ENCODE data around the gene PLXDC2. TPM values are rescaled to one million over a fixed set of nuclear protein-coding genes. Genes with fewer than 3 reads are reported as not detected.
A peak's percentile ranks its signal among the peaks of the same experiment; 100 is the strongest.

Gene PLXDC2
- total and polyA plus RNA-seq, 2 donors (not counting 1 experiment from before 2014, with no cell fraction given) = 4.2 to 5.1 TPM

DNA sequence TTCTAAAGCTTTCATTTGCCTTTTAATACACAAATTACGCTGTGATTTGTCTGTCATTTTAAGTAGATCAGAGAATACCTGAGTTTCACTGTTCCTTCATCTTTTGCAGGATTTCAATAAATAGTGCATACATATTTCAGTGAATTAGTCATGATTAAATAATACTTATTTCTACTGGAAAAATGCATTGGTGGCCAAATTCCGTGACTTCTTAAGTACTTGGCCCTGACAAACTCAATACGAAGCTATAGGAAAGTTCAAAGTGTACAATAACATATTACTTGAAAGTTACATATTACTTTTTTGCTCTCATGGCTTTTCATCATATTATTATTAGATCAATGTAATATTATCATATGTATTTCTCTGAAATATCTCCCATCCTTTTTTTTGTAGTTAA lies 16.1 kb upstream of the PLXDC2 start:
- Histone ChIP-seq H3K9ac (ENCODE audit: insufficient read depth, low read length) (no peak overlapping the region), H3K79me2 (ENCODE audit: control insufficient read depth, insufficient read depth, low read length) (no peaks in the 10 kb centered on the region), H3K4me1 (ENCODE audit: control insufficient read depth, extremely low read depth, insufficient read depth, low read length) (no peaks in the 10 kb centered on the region), H3K9me3 (ENCODE audit: control insufficient read depth, insufficient read depth, low read depth, low read length) (no peaks in the 10 kb centered on the region), H3K27me3 (ENCODE audit: control insufficient read depth, insufficient read depth, low read length) (no peaks in the 10 kb centered on the region), H4K20me1 (ENCODE audit: control insufficient read depth, extremely low read depth, insufficient read depth, low read length) (no peaks in the 10 kb centered on the region), H2AFZ (ENCODE audit: low read length) (no peak overlapping the region), H3K36me3 (ENCODE audit: control insufficient read depth, insufficient read depth, low read length) (no peaks in the 10 kb centered on the region), H3K4me2 (ENCODE audit: extremely low read depth, insufficient read depth, low read length) (no peak overlapping the region), H3K27ac (ENCODE audit: insufficient read depth, low read length) (no peak overlapping the region), H3K4me3 (replicated peaks in 1 of 4; ENCODE audit: control extremely low read depth in 1 of 4, insufficient read depth in 1 of 4, low read depth in 3 of 4, low read length in 4 of 4) (no peak overlapping the region)
- TF ChIP-seq EZH2 (IDR thresholded peaks at IDR 0.05; ENCODE audit: low read length, missing control alignments) (no peak), CTCF (conservative IDR thresholded peaks at IDR 0.05 in 1 of 2, IDR thresholded peaks at IDR 0.05 in 1 of 2; ENCODE audit: low read depth in 1 of 2, low read length in 2 of 2) (no peak)
- peak in 1 of 2 donors; percentile 7 for DNase-seq (ENCODE audit: low read depth in 2 of 2)

- TF ChIP-seq CTCF (conservative IDR thresholded peaks at IDR 0.05 in 1 of 2, IDR thresholded peaks at IDR 0.05 in 1 of 2; ENCODE audit: low read depth in 1 of 2, low read length in 2 of 2) (no peak), EZH2 (IDR thresholded peaks at IDR 0.05; ENCODE audit: low read length, missing control alignments) (no peak)
- Histone ChIP-seq H3K4me2 (ENCODE audit: extremely low read depth, insufficient read depth, low read length) (no peak overlapping the region), H3K9ac (ENCODE audit: insufficient read depth, low read length) (no peak overlapping the region), H2AFZ (ENCODE audit: low read length) (no peak overlapping the region), H4K20me1 (ENCODE audit: control insufficient read depth, extremely low read depth, insufficient read depth, low read length) (no peaks in the 10 kb centered on the region), H3K9me3 (ENCODE audit: control insufficient read depth, insufficient read depth, low read depth, low read length) (no peaks in the 10 kb centered on the region), H3K36me3 (ENCODE audit: control insufficient read depth, insufficient read depth, low read length) (no peaks in the 10 kb centered on the region), H3K27me3 (ENCODE audit: control insufficient read depth, insufficient read depth, low read length) (no peaks in the 10 kb centered on the region), H3K4me1 (ENCODE audit: control insufficient read depth, extremely low read depth, insufficient read depth, low read length) (no peaks in the 10 kb centered on the region), H3K79me2 (ENCODE audit: control insufficient read depth, insufficient read depth, low read length) (no peaks in the 10 kb centered on the region), H3K4me3 (replicated peaks in 1 of 4; ENCODE audit: control extremely low read depth in 1 of 4, insufficient read depth in 1 of 4, low read depth in 3 of 4, low read length in 4 of 4) (no peak overlapping the region), H3K27ac (ENCODE audit: insufficient read depth, low read length) (no peak overlapping the region)
- DNase-seq (ENCODE audit: low read depth in 2 of 2) = no peak
Measured at GRCh38 chr10:19801369-19801768, 14.9 kb upstream of the PLXDC2 start.

DNA sequence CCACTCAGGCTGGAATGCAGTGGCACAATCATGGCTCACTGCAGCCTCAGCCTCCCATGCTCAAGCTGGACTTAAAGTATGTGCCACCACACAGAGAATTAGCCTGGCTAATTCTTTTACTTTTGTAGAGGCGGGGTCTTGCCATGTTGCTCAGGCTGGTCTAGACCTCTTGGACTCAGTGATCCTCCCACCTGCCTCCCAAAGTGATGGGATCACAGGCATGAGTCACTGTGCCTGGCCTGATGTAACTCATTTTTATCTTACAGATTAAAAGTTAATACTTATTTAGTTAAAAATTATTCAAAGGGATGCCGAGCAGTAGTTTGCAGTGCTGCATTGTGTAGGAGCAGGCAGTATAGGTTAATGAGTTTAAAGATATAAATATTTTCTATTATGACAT lies 12.6 kb upstream of the PLXDC2 start:
- H4K20me1 ChIP-seq (ENCODE audit: control insufficient read depth, extremely low read depth, insufficient read depth, low read length) = no peaks in the 10 kb centered on the region
- H3K9me3 ChIP-seq (ENCODE audit: control insufficient read depth, insufficient read depth, low read depth, low read length) = no peaks in the 10 kb centered on the region
- H3K4me2 ChIP-seq (ENCODE audit: extremely low read depth, insufficient read depth, low read length) = no peak overlapping the region
- H3K79me2 ChIP-seq (ENCODE audit: control insufficient read depth, insufficient read depth, low read length) = no peaks in the 10 kb centered on the region
- no peaks in the 10 kb centered on the region for H3K36me3 ChIP-seq (ENCODE audit: control insufficient read depth, insufficient read depth, low read length)
- TF ChIP-seq CTCF (conservative IDR thresholded peaks at IDR 0.05 in 1 of 2, IDR thresholded peaks at IDR 0.05 in 1 of 2; ENCODE audit: low read depth in 1 of 2, low read length in 2 of 2) (no peak), EZH2 (IDR thresholded peaks at IDR 0.05; ENCODE audit: low read length, missing control alignments) (no peak)
- no peak for DNase-seq (ENCODE audit: low read depth in 2 of 2)
- no peaks in the 10 kb centered on the region for H3K27me3 ChIP-seq (ENCODE audit: control insufficient read depth, insufficient read depth, low read length)
- no peak overlapping the region for H3K4me3 ChIP-seq (replicated peaks in 1 of 4; ENCODE audit: control extremely low read depth in 1 of 4, insufficient read depth in 1 of 4, low read depth in 3 of 4, low read length in 4 of 4)
- H3K4me1 ChIP-seq (ENCODE audit: control insufficient read depth, extremely low read depth, insufficient read depth, low read length) = no peaks in the 10 kb centered on the region
- no peak overlapping the region for H3K9ac ChIP-seq (ENCODE audit: insufficient read depth, low read length)
- no peak overlapping the region for H3K27ac ChIP-seq (ENCODE audit: insufficient read depth, low read length)
- H2AFZ ChIP-seq (ENCODE audit: low read length) = no peak overlapping the region
